Activated CD4-positive, CD25-positive, alpha-beta regulatory T cell (primary cell): Measurements from ENCODE around the gene KCNF1.

Source experiments
- DNase-seq, 4 experiments: peaks; one replicate each; lab custom pipeline; 2025; lab: John Stamatoyannopoulos, UW

Gene KCNF1

GRCh38 chr2:10903861-10904210 is 7.9 kb upstream of the KCNF1 start:
- no peak for DNase-seq

GRCh38 chr2:10904455-10904854 is 7.3 kb upstream of the KCNF1 start:
- DNase-seq: no peak

- DNase-seq: no peak
Observed at GRCh38 chr2:10905006-10905861, 6.5 kb upstream of the KCNF1 start.

- DNase-seq: no peak
Observed at GRCh38 chr2:10905862-10906143, 5.9 kb upstream of the KCNF1 start.

GRCh38 chr2:10906926-10907625 is 4.7 kb upstream of the KCNF1 start:
- no peak for DNase-seq

GRCh38 chr2:10908195-10908594 is 3.5 kb upstream of the KCNF1 start:
- no peak for DNase-seq

GRCh38 chr2:10909050-10909995 is 2.4 kb upstream of the KCNF1 start:
- DNase-seq: no peak

GRCh38 chr2:10909996-10910341 is 1.8 kb upstream of the KCNF1 start:
- DNase-seq: no peak

GRCh38 chr2:10910625-10911024 is 1.1 kb upstream of the KCNF1 start:
- no peak for DNase-seq

- no peak for DNase-seq
Observed at GRCh38 chr2:10912076-10912731, 470 bp downstream of the KCNF1 start.

GRCh38 chr2:10912796-10913455 is 1.2 kb downstream of the KCNF1 start:
- DNase-seq: no peak

GRCh38 chr2:10913501-10914271 is 2.0 kb downstream of the KCNF1 start:
- no peak for DNase-seq

- no peak for DNase-seq
Observed at GRCh38 chr2:10914272-10914693, 2.5 kb downstream of the KCNF1 start.

- no peak for DNase-seq
Observed at GRCh38 chr2:10915236-10915635, 3.5 kb downstream of the KCNF1 start.

GRCh38 chr2:10915731-10916276 is 4.1 kb downstream of the KCNF1 start:
- no peak for DNase-seq

- DNase-seq: no peak
Observed at GRCh38 chr2:10916953-10917352, 5.2 kb downstream of the KCNF1 start.

- DNase-seq: no peak
Observed at GRCh38 chr2:10917927-10918326, 6.2 kb downstream of the KCNF1 start.

- DNase-seq: no peak
Observed at GRCh38 chr2:10918661-10919409, 7.1 kb downstream of the KCNF1 start.

- DNase-seq: no peak
Observed at GRCh38 chr2:10919410-10919770, 7.7 kb downstream of the KCNF1 start.
